DOHH2 (cell line): ENCODE results near the gene CARS2.
A peak's percentile ranks its signal among the peaks of the same experiment; 100 is the strongest.

Experiments used
- CTCF ChIP-seq: fragments of 200-600 bp; sonication (generic); IDR thresholded peaks from one replicate; pipeline ENCODE4 v1.5.1; 2014; ENCODE audit warnings: antibody characterized with exemption, mild to moderate bottlenecking, low read depth, low read length; ENCODE audit not compliant: poor library complexity, severe bottlenecking
- EZH2phosphoT487 ChIP-seq: fragments of 200-600 bp; sonication (generic); IDR thresholded peaks from 2 replicates; pipeline ENCODE4 v1.6.1; 2017; ENCODE audit warnings: borderline replicate concordance, mild to moderate bottlenecking, antibody characterized with exemption, low read length, moderate library complexity, mixed read lengths

- TF ChIP-seq CTCF (peak; percentile 14), EZH2phosphoT487 (no peak)
These were observed 29.0 kb downstream of the CARS2 start for GRCh38 chr13:110676595-110677587.
